Keratinocyte (primary cell): ENCODE results near the gene ALK. TPM values are rescaled to one million over a fixed set of nuclear protein-coding genes. Genes with fewer than 3 reads are reported as not detected.

Experiments
- DNase-seq: peaks from one replicate; pipeline ENCODE4 v3.0.0-alpha.2; 2011; ENCODE audit warnings: low read depth, missing footprints, low spot score
- FAIRE-seq: peaks from 2 replicates; lab custom pipeline; 2011; peaks lifted over from hg19 to GRCh38; lab: Jason Lieb, UNC
- H2AFZ ChIP-seq: 2 replicates; pipeline ENCODE4 v1.6.0; 2012; ENCODE audit warnings: low read length, control low read depth, inconsistent platforms; ENCODE audit not compliant: control insufficient read depth
- H3K27ac ChIP-seq: 2 replicates; pipeline ENCODE4 v1.5.1; 2011; ENCODE audit warnings: low read length; ENCODE audit not compliant: control insufficient read depth, insufficient read depth
- H3K27me3 ChIP-seq: 3 replicates; pipeline ENCODE4 v1.6.0; 2011; ENCODE audit warnings: low read length; ENCODE audit not compliant: control insufficient read depth, insufficient read depth; ENCODE audit errors: extremely low read depth
- H3K36me3 ChIP-seq, 2 experiments: 2 replicates in 1 of 2; 3 replicates in 1 of 2; pipeline ENCODE4 v1.5.1; 2011; ENCODE audit warnings: low read length in 2 of 2, mild to moderate bottlenecking in 1 of 2; ENCODE audit not compliant: control insufficient read depth in 2 of 2, insufficient read depth in 2 of 2; ENCODE audit errors: extremely low read depth in 1 of 2
- H3K4me1 ChIP-seq: 3 replicates; pipeline ENCODE4 v1.5.1; 2011; ENCODE audit warnings: low read length; ENCODE audit not compliant: control insufficient read depth, insufficient read depth; ENCODE audit errors: extremely low read depth
- H3K4me2 ChIP-seq: 3 replicates; pipeline ENCODE4 v1.6.0; 2011; ENCODE audit warnings: low read depth, low read length; ENCODE audit not compliant: control insufficient read depth, insufficient read depth; ENCODE audit errors: extremely low read depth
- H3K4me3 ChIP-seq, 3 experiments: fragments of 200-600 bp in 1 of 3; sonication (generic) in 1 of 3; 2 replicates in 2 of 3; 3 replicates in 1 of 3; pipeline ENCODE4 v1.5.1; 2011 to 2016; ENCODE audit warnings: low read length in 3 of 3, mild to moderate bottlenecking in 3 of 3, control low read depth in 2 of 3, inconsistent platforms in 1 of 3, low read depth in 1 of 3, mixed read lengths in 1 of 3, mixed run types in 1 of 3, moderate library complexity in 1 of 3; ENCODE audit not compliant: control insufficient read depth in 2 of 3, insufficient read depth in 2 of 3; ENCODE audit errors: extremely low read depth in 1 of 3
- H3K79me2 ChIP-seq: 2 replicates; pipeline ENCODE4 v1.6.0; 2012; ENCODE audit warnings: low read length; ENCODE audit not compliant: control insufficient read depth, insufficient read depth
- H3K9ac ChIP-seq: 3 replicates; pipeline ENCODE4 v1.6.0; 2011; ENCODE audit warnings: low read length; ENCODE audit not compliant: control insufficient read depth, insufficient read depth; ENCODE audit errors: extremely low read depth
- H3K9me1 ChIP-seq: 3 replicates; pipeline ENCODE4 v1.6.0; 2011; ENCODE audit warnings: low read length; ENCODE audit not compliant: control insufficient read depth, insufficient read depth; ENCODE audit errors: extremely low read depth
- H3K9me3 ChIP-seq: 2 replicates; pipeline ENCODE4 v1.5.1; 2012; ENCODE audit warnings: low read depth, low read length; ENCODE audit not compliant: control insufficient read depth
- H4K20me1 ChIP-seq: 3 replicates; pipeline ENCODE4 v1.6.0; 2011; ENCODE audit warnings: low read length; ENCODE audit not compliant: control insufficient read depth, insufficient read depth; ENCODE audit errors: extremely low read depth
- EZH2 ChIP-seq: IDR thresholded peaks from one replicate; pipeline ENCODE4 v1.6.1; 2012; ENCODE audit warnings: inconsistent platforms, mild to moderate bottlenecking, low read length, moderate library complexity
- dilution Hi-C: fragments of 300-500 bp; cut with MboI; formaldehyde crosslinking; loops from one replicate; pipeline ENCODE4 v1.7.0; 2020; ENCODE audit warnings: low sequenced_read_pairs; ENCODE audit not compliant: extremely low pct_ligation_motif_present
- polyA plus RNA-seq, 5 experiments: library from polyadenylated mRNA; depleted of rRNA in 3 of 5; stranded (reverse) in 3 of 5; stranded (forward) in 1 of 5; unstranded in 1 of 5; fragments of >200 nt; gene quantifications; 1 replicate in 1 of 5; 2 replicates in 3 of 5; 3 replicates in 1 of 5; pipeline versions ENCODE4 v1.2.1 to v1.2.3, GENCODE V29; 2011 to 2012; ENCODE audit warnings: missing spikeins in 2 of 5, low read depth in 1 of 5, low replicate concordance in 1 of 5
- TF ChIP-seq, protein P1 (sequence below), 3 experiments: IDR thresholded peaks in 1 of 3; conservative IDR thresholded peaks in 1 of 3; optimal IDR thresholded peaks in 1 of 3; 2 replicates in 2 of 3; 3 replicates in 1 of 3; pipeline versions ENCODE3 to v1.5.1; 2011; ENCODE audit warnings: low read length in 3 of 3, mild to moderate bottlenecking in 3 of 3, moderate library complexity in 2 of 3, control low read depth in 1 of 3, inconsistent platforms in 1 of 3; ENCODE audit not compliant: insufficient read depth in 2 of 3; ENCODE audit errors: extremely low read depth in 1 of 3

Gene ALK
- polyA plus RNA-seq, 1 donor (not counting 4 experiments of a cell fraction or from before 2014, with no cell fraction given) = not detected

DNA sequence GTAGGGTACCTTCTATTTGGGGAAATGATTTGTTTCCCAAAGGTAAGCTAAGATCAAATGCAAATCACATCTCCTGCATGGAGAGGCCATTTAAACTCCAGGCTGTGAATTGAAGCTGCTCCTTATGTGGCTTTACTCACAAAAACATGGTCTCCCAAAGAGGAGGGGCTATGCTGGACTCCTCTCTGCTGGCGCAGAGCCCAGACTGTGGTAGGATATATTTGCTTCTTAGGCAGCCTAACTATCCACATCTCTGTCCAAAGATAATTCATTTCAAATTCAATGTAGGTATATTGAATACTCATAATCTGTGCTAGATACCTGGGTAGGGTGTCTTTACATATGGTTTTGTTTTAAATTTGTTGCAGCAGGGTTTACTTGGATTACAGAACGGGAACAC lies 358.5 kb downstream of the ALK start:
- no peaks in the 10 kb centered on the region for H3K9me3 ChIP-seq
- H3K79me2 ChIP-seq = no peaks in the 10 kb centered on the region
- H3K36me3 ChIP-seq = no peaks in the 10 kb centered on the region
- no peaks in the 10 kb centered on the region for H3K27me3 ChIP-seq
- no peak overlapping the region for H2AFZ ChIP-seq
- no peak overlapping the region for H3K4me2 ChIP-seq
- no peak overlapping the region for H3K9ac ChIP-seq
- no peaks in the 10 kb centered on the region for H3K4me1 ChIP-seq
- dilution Hi-C loops = no loop called here
- no peak overlapping the region for H3K4me3 ChIP-seq
- H3K27ac ChIP-seq = no peak overlapping the region
- no peaks in the 10 kb centered on the region for H4K20me1 ChIP-seq
- TF ChIP-seq, protein P1, sequence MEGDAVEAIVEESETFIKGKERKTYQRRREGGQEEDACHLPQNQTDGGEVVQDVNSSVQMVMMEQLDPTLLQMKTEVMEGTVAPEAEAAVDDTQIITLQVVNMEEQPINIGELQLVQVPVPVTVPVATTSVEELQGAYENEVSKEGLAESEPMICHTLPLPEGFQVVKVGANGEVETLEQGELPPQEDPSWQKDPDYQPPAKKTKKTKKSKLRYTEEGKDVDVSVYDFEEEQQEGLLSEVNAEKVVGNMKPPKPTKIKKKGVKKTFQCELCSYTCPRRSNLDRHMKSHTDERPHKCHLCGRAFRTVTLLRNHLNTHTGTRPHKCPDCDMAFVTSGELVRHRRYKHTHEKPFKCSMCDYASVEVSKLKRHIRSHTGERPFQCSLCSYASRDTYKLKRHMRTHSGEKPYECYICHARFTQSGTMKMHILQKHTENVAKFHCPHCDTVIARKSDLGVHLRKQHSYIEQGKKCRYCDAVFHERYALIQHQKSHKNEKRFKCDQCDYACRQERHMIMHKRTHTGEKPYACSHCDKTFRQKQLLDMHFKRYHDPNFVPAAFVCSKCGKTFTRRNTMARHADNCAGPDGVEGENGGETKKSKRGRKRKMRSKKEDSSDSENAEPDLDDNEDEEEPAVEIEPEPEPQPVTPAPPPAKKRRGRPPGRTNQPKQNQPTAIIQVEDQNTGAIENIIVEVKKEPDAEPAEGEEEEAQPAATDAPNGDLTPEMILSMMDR (optimal IDR thresholded peaks at IDR 0.05 in 1 of 3, IDR thresholded peaks at IDR 0.05 in 1 of 3, conservative IDR thresholded peaks at IDR 0.05 in 1 of 3; ENCODE audit: extremely low read depth in 1 of 3, insufficient read depth in 2 of 3, low read length in 3 of 3) = no peak
- no peak for TF ChIP-seq EZH2
- no peak for FAIRE-seq
- no peaks in the 10 kb centered on the region for H3K9me1 ChIP-seq
- no peak for DNase-seq

DNA sequence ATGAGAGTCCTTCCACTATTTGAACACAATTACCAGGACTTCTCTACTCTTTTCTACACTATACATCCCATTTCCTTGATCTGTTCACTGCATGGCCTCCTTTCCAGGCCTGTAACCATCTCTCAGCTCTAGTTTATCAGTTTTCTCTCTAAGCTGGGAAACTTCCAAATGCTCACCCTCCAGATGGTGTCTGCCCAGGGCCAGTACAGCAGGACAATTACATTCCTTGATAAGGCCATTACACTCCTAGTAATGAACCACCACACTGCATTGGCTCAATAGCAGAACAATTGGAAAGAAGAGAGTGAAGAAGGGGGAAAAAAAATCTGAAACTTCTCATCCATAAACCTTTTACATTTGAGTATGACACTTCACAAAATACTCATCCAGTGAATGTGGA lies 359.1 kb downstream of the ALK start:
- no peaks in the 10 kb centered on the region for H3K9me3 ChIP-seq
- TF ChIP-seq, protein P1 (optimal IDR thresholded peaks at IDR 0.05 in 1 of 3, IDR thresholded peaks at IDR 0.05 in 1 of 3, conservative IDR thresholded peaks at IDR 0.05 in 1 of 3; ENCODE audit: extremely low read depth in 1 of 3, insufficient read depth in 2 of 3, low read length in 3 of 3) = no peak
- no peak for TF ChIP-seq EZH2
- no peaks in the 10 kb centered on the region for H3K9me1 ChIP-seq
- no peak overlapping the region for H3K27ac ChIP-seq
- no peaks in the 10 kb centered on the region for H4K20me1 ChIP-seq
- no peak overlapping the region for H3K4me3 ChIP-seq
- no peak overlapping the region for H2AFZ ChIP-seq
- H3K4me1 ChIP-seq = no peaks in the 10 kb centered on the region
- DNase-seq = no peak
- no peak for FAIRE-seq
- H3K27me3 ChIP-seq = no peaks in the 10 kb centered on the region
- H3K9ac ChIP-seq = no peak overlapping the region
- no peaks in the 10 kb centered on the region for H3K36me3 ChIP-seq
- no peak overlapping the region for H3K4me2 ChIP-seq
- dilution Hi-C loops = no loop called here
- H3K79me2 ChIP-seq = no peaks in the 10 kb centered on the region
